Activated CD4-positive, alpha-beta T cell treated with anti-CD3 and anti-CD28 coated beads for 1 hour (primary cell): ENCODE data around the gene HES5.
"Not testable (repeated sequence)": the region's sequence is repeated elsewhere in the genome, so short reads cannot be mapped to it uniquely, and the experiment has no call there.

Experiments used
- DNase-seq: peaks from one replicate; pipeline ENCODE4 v3.0.0-alpha.2; 2020

HES5 gene, protein sequence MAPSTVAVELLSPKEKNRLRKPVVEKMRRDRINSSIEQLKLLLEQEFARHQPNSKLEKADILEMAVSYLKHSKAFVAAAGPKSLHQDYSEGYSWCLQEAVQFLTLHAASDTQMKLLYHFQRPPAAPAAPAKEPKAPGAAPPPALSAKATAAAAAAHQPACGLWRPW

DNA sequence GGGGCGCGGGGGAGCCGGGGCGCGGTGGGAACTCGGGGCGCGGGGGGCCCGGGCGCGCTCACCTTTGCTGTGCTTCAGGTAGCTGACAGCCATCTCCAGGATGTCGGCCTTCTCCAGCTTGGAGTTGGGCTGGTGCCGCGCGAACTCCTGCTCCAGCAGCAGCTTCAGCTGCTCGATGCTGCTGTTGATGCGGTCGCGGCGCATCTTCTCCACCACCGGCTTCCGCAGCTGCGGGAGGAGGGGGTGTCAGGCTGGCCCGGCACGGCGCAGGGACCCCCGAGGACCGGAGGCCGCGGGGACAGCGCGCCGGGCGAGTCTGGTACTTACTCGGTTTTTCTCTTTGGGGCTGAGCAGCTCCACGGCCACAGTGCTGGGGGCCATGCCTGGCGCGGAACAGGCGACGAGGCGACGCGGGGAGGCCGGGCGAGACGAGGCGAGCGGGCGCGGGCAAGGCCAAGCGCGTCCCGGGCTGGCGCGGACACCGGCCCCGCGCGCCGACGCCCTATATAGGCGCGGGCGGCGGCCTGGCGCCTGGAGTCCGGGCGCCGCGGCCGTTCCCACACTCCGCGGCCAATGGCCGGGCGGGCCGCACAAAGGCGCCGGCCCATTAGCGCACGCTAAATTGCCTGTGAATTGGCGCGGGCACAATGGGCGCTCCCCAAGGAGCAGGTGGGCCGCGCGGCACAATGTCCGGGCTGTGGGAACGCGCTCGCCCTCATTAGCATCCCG is at the start of gene HES5:
Gene HES5 (minus strand): TSS at position 480 of the 729 bp plus-strand sequence. CDS start 99 bp downstream, at position 381.
- DNase-seq = no peak

- DNase-seq = no peak
These were observed 48.7 kb upstream of the HES5 start for GRCh38 chr1:2578758-2579118.

- peak; percentile 37 for DNase-seq
These were observed 47.6 kb upstream of the HES5 start for GRCh38 chr1:2577565-2578075.

GRCh38 chr1:2575801-2576663 is 46.0 kb upstream of the HES5 start:
- DNase-seq = no peak

- DNase-seq = no peak
These were observed 44.3 kb upstream of the HES5 start for GRCh38 chr1:2574350-2574749.

DNA sequence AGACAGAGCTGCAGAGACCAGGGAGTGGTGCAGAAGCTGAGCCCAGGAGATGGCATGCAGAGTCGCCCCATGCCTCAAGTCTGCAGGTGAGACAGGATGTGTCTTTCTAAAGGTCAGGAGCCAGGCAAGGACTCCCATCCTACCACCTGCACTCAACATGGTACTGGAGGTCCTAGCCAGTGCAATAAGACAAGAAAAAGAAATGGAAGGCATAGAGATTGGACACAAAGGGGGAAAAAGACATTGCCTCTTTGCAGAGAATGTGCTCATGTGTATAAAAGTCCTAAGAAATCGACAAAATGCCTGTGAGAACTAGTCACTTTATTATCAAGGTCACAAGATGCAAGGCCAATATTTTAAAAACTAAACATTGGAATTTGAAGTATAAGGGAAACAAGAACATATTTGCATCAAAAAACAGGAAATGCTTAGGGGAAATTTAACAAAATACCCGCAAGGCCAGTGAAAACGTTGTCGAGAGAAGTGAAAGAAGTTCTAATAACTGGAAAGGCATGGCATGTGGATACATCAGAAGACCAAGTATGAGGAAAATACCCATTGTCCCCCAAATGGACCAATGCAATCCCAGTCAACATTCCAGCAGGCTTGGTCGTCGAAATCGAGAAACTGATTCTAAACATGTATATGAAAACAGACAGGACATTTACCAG is 43.3 kb upstream of the HES5 start:
- no peak for DNase-seq

DNA sequence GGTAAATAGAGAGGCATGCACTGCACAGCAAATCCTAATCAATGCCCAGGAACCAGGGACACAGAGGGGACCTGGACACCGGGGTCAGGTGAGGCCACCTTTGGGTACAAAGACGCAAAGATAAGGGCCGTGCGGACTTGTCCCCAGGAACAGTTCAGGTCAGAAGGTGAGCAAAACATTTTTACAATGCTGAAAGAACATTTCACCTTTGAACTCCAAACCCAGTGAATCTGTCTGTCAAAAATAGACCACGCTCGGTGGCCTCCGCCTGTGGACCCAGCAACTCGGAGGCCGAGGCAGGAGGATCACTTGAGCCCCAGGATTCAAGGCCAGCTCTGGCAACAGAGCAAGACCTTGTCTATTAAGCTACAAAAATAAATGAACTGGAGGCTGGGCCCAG is 41.3 kb upstream of the HES5 start:
- no peak for DNase-seq

- DNase-seq = no peak
These were observed 40.3 kb upstream of the HES5 start for GRCh38 chr1:2570332-2570731.

GRCh38 chr1:2569703-2570102 is 39.6 kb upstream of the HES5 start:
- DNase-seq = not testable (repeated sequence)

GRCh38 chr1:2569060-2569459 is 39.0 kb upstream of the HES5 start:
- no peak for DNase-seq

GRCh38 chr1:2568187-2568816 is 38.2 kb upstream of the HES5 start:
- DNase-seq = not testable (repeated sequence)

GRCh38 chr1:2567083-2567679 is 37.1 kb upstream of the HES5 start:
- no peak for DNase-seq

DNA sequence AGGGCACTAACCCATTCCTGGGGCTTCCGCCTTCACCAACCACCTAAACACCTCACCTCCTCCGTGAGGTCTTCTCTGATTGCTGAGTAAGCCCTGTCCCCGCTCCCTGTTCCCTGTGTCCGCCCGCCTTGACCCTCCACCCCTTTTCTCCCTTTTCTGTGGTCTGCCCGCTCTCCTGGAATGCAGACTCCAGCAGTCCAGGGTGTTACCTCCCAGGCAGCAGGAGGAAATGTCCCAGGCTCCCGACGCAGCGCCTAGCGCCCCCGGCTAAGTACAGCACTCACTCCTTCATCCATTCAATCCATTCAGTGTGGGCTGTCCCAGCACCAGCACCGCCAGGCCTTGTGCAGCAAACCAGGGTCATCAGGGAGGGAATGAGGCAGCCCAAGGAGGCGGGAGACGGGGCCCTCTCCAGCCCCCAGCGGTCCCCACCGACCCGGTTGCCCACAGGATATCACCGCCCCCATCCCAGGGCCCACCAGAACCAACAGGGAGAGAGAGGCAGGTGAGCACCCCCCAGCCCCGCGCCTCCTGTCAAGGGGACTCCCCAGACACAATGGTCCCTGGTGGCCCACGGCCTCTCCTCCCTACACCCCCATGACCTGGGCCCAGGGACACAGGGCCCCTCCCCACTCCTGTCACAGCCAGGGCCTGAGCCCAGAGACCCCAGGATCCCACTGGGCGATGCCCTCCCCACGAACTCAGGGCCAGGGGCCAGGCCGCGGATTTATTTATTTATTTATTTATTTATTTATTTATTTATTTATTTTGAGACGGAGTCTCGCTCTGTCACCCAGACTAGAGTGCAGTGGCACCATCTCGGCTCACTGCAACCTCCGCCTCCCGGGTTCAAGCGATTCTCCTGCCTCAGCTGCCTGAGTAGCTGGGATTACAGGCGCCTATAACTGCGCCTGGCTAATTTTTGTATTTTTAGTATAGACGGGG is 36.3 kb upstream of the HES5 start:
- DNase-seq = no peak

- DNase-seq = no peak
These were observed 34.8 kb upstream of the HES5 start for GRCh38 chr1:2564815-2565374.

DNA sequence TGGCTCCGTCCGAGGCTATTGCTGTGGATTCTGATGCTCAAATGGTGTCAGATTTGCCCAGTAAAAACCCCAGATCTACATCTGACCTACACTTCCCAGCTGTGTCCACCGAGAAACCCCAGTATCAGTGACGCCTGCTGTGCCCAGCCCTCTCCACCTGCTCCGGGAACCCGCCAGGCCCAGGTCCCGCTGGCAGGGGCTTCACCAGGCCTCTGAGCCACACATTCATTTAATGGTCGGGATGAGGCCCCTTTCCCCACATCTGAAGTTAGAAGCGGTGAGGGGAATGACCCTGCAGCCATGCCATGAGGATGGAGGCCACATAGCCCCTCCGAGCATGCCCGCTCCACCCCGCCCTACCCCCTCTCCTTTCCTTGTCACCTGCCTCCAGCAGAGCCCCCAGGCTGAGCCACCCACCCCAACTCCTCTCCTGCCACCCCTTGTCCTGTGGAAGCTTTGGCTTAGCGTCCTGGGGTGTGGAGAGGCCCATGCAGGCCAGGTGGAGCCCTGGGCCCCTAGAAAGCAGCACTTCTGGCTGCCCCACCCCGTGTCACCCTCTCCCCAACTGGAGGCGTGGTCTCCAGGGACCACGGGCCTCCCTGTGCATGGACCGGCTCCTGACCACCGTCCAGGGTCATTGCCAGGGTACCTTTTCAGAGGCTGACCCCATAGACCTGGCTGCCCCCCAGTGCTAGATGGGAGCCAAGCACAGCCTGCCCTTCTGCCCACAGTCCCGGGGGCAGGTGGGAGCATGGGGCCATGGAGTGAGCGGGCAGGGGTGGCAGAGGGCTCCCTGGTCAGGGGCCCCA is 34.1 kb upstream of the HES5 start:
- no peak for DNase-seq

DNA sequence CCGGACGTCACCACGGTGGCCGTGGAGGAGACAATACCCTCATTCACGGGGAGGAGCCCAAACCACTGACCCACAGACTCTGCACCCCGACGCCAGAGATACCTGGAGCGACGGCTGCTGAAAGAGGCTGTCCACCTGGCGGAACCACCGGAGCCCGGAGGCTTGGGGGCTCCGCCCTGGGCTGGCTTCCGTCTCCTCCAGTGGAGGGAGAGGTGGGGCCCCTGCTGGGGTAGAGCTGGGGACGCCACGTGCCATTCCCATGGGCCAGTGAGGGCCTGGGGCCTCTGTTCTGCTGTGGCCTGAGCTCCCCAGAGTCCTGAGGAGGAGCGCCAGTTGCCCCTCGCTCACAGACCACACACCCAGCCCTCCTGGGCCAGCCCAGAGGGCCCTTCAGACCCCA is 33.1 kb upstream of the HES5 start:
- no peak for DNase-seq

GRCh38 chr1:2561898-2562895 is 32.1 kb upstream of the HES5 start:
- no peak for DNase-seq

DNA sequence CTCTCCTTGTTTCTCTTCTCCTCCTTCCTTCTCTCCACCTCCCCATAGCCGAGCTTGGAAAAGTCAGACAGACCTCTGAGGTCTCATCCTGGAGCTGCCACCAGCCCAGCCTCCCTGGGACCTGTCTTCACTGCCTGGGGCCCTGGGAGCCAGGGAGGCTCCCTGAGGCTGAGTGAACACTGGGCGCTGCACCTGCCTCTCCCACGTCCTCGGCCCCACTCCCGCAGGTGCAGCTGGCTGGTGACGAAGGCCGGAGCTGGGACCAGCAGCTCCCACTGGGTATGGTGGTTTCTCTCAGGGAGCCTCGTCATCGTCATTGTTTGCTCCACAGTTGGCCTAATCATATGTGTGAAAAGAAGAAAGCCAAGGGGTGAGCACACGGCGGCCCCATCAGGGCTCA is 31.4 kb upstream of the HES5 start:
- no peak for DNase-seq
